HEK293 (cell line): Measurements from ENCODE around the gene ATG10.

Source experiments
- GLI4 ChIP-seq: fragments of 450-650 bp; formaldehyde crosslinking; IDR thresholded peaks from 2 replicates; pipeline ENCODE4 v1.5.1; 2016; ENCODE audit warnings: missing biosample characterization, missing genetic modification characterization
- SCRT2 ChIP-seq: fragments of 450-650 bp; formaldehyde crosslinking; IDR thresholded peaks from 2 replicates; pipeline ENCODE4 v1.5.1; 2016; ENCODE audit warnings: missing biosample characterization, missing genetic modification characterization
- ZNF701 ChIP-seq: fragments of 450-650 bp; formaldehyde crosslinking; IDR thresholded peaks from 2 replicates; pipeline ENCODE4 v1.5.1; 2016; ENCODE audit warnings: missing biosample characterization, missing genetic modification characterization
- ZNF792 ChIP-seq: fragments of 450-650 bp; formaldehyde crosslinking; IDR thresholded peaks from 2 replicates; pipeline ENCODE4 v1.5.1; 2016; ENCODE audit warnings: missing biosample characterization, missing genetic modification characterization
- TF ChIP-seq, protein P1 (sequence below): fragments of 450-650 bp; formaldehyde crosslinking; IDR thresholded peaks from 2 replicates; pipeline ENCODE4 v1.5.1; 2016; ENCODE audit warnings: missing biosample characterization, missing genetic modification characterization
- TF ChIP-seq, protein P2 (sequence below): fragments of 450-650 bp; formaldehyde crosslinking; IDR thresholded peaks from 2 replicates; pipeline ENCODE4 v1.5.1; 2016; ENCODE audit warnings: missing biosample characterization, missing genetic modification characterization
- TF ChIP-seq, protein P3 (sequence below): fragments of 450-650 bp; formaldehyde crosslinking; IDR thresholded peaks from 2 replicates; pipeline ENCODE4 v1.5.1; 2016; ENCODE audit warnings: missing biosample characterization, missing genetic modification characterization
- TF ChIP-seq, protein P4 (sequence below): fragments of 450-650 bp; formaldehyde crosslinking; IDR thresholded peaks from 2 replicates; pipeline ENCODE4 v1.5.1; 2016; ENCODE audit warnings: missing biosample characterization, missing genetic modification characterization
- TF ChIP-seq, protein P5 (sequence below): fragments of 450-650 bp; formaldehyde crosslinking; IDR thresholded peaks from 2 replicates; pipeline ENCODE4 v1.5.1; 2016; ENCODE audit warnings: missing biosample characterization, missing genetic modification characterization
- TF ChIP-seq, protein P6 (sequence below): fragments of 450-650 bp; formaldehyde crosslinking; conservative IDR thresholded peaks from 2 replicates; pipeline ENCODE4 v1.5.1; 2016; ENCODE audit warnings: low read depth, missing biosample characterization, missing genetic modification characterization

DNA sequence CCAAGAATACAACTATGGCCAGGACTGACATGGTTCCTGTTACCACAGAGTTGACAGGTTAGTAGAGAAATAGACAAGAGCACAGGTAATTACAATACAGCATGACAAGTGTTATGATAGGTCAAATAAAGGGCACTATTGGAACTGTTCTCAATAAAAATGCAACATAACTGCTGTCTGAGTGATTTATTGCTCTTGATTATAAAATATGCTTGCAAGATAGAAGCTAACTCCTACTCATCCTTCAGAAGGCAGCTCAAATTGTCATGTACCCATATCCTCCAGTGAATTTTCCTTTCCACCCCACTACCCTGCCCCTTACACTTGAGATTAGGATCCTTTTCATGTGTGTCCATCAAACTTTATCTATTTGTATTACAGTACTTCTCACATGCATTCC is 35.1 kb upstream of the ATG10 start:
- no peak for TF ChIP-seq ZNF701 (tag by site-specific recombination)
- no peak for TF ChIP-seq ZNF792 (tag by site-specific recombination)
- TF ChIP-seq SCRT2: no peak
- TF ChIP-seq, protein P1, sequence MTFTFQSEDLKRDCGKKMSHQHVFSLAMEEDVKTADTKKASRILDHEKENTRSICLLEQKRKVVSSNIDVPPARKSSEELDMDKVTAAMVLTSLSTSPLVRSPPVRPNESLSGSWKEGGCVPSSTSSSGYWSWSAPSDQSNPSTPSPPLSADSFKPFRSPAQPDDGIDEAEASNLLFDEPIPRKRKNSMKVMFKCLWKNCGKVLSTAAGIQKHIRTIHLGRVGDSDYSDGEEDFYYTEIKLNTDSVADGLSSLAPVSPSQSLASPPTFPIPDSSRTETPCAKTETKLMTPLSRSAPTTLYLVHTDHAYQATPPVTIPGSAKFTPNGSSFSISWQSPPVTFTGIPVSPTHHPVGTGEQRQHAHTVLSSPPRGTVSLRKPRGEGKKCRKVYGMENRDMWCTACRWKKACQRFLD (tag by site-specific recombination): no peak
- TF ChIP-seq, protein P2, sequence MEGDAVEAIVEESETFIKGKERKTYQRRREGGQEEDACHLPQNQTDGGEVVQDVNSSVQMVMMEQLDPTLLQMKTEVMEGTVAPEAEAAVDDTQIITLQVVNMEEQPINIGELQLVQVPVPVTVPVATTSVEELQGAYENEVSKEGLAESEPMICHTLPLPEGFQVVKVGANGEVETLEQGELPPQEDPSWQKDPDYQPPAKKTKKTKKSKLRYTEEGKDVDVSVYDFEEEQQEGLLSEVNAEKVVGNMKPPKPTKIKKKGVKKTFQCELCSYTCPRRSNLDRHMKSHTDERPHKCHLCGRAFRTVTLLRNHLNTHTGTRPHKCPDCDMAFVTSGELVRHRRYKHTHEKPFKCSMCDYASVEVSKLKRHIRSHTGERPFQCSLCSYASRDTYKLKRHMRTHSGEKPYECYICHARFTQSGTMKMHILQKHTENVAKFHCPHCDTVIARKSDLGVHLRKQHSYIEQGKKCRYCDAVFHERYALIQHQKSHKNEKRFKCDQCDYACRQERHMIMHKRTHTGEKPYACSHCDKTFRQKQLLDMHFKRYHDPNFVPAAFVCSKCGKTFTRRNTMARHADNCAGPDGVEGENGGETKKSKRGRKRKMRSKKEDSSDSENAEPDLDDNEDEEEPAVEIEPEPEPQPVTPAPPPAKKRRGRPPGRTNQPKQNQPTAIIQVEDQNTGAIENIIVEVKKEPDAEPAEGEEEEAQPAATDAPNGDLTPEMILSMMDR (tag by site-specific recombination): no peak
- TF ChIP-seq, protein P3, sequence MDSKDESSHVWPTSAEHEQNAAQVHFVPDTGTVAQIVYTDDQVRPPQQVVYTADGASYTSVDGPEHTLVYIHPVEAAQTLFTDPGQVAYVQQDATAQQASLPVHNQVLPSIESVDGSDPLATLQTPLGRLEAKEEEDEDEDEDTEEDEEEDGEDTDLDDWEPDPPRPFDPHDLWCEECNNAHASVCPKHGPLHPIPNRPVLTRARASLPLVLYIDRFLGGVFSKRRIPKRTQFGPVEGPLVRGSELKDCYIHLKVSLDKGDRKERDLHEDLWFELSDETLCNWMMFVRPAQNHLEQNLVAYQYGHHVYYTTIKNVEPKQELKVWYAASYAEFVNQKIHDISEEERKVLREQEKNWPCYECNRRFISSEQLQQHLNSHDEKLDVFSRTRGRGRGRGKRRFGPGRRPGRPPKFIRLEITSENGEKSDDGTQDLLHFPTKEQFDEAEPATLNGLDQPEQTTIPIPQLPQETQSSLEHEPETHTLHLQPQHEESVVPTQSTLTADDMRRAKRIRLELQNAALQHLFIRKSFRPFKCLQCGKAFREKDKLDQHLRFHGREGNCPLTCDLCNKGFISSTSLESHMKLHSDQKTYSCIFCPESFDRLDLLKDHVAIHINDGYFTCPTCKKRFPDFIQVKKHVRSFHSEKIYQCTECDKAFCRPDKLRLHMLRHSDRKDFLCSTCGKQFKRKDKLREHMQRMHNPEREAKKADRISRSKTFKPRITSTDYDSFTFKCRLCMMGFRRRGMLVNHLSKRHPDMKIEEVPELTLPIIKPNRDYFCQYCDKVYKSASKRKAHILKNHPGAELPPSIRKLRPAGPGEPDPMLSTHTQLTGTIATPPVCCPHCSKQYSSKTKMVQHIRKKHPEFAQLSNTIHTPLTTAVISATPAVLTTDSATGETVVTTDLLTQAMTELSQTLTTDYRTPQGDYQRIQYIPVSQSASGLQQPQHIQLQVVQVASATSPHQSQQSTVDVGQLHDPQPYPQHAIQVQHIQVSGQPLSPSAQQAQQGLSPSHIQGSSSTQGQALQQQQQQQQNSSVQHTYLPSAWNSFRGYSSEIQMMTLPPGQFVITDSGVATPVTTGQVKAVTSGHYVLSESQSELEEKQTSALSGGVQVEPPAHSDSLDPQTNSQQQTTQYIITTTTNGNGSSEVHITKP (tag by site-specific recombination): no peak
- TF ChIP-seq, protein P4, sequence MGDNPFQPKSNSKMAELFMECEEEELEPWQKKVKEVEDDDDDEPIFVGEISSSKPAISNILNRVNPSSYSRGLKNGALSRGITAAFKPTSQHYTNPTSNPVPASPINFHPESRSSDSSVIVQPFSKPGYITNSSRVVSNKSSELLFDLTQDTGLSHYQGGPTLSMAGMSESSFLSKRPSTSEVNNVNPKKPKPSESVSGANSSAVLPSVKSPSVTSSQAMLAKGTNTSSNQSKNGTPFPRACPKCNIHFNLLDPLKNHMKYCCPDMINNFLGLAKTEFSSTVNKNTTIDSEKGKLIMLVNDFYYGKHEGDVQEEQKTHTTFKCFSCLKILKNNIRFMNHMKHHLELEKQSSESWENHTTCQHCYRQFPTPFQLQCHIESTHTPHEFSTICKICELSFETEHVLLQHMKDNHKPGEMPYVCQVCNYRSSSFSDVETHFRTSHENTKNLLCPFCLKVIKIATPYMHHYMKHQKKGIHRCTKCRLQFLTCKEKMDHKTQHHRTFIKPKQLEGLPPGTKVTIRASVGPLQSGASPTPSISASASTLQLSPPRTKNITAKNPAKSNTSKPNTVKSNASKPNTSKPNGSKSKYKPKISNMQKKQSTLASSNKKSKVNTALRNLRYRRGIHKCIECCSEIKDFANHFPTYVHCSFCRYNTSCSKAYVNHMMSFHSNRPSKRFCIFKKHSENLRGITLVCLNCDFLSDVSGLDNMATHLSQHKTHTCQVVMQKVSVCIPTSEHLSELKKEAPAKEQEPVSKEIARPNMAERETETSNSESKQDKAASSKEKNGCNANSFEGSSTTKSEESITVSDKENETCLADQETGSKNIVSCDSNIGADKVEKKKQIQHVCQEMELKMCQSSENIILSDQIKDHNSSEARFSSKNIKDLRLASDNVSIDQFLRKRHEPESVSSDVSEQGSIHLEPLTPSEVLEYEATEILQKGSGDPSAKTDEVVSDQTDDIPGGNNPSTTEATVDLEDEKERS: no peak
- TF ChIP-seq, protein P5, sequence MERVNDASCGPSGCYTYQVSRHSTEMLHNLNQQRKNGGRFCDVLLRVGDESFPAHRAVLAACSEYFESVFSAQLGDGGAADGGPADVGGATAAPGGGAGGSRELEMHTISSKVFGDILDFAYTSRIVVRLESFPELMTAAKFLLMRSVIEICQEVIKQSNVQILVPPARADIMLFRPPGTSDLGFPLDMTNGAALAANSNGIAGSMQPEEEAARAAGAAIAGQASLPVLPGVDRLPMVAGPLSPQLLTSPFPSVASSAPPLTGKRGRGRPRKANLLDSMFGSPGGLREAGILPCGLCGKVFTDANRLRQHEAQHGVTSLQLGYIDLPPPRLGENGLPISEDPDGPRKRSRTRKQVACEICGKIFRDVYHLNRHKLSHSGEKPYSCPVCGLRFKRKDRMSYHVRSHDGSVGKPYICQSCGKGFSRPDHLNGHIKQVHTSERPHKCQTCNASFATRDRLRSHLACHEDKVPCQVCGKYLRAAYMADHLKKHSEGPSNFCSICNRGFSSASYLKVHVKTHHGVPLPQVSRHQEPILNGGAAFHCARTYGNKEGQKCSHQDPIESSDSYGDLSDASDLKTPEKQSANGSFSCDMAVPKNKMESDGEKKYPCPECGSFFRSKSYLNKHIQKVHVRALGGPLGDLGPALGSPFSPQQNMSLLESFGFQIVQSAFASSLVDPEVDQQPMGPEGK (tag by site-specific recombination): no peak
- TF ChIP-seq, protein P6, sequence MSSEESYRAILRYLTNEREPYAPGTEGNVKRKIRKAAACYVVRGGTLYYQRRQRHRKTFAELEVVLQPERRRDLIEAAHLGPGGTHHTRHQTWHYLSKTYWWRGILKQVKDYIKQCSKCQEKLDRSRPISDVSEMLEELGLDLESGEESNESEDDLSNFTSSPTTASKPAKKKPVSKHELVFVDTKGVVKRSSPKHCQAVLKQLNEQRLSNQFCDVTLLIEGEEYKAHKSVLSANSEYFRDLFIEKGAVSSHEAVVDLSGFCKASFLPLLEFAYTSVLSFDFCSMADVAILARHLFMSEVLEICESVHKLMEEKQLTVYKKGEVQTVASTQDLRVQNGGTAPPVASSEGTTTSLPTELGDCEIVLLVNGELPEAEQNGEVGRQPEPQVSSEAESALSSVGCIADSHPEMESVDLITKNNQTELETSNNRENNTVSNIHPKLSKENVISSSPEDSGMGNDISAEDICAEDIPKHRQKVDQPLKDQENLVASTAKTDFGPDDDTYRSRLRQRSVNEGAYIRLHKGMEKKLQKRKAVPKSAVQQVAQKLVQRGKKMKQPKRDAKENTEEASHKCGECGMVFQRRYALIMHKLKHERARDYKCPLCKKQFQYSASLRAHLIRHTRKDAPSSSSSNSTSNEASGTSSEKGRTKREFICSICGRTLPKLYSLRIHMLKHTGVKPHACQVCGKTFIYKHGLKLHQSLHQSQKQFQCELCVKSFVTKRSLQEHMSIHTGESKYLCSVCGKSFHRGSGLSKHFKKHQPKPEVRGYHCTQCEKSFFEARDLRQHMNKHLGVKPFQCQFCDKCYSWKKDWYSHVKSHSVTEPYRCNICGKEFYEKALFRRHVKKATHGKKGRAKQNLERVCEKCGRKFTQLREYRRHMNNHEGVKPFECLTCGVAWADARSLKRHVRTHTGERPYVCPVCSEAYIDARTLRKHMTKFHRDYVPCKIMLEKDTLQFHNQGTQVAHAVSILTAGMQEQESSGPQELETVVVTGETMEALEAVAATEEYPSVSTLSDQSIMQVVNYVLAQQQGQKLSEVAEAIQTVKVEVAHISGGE: no peak
- no peak for TF ChIP-seq GLI4
